Gastrocnemius medialis (tissue), 4 donors: ENCODE measurements around the gene OXA1L.

Experiments
- POLR2A ChIP-seq, 2 donors: fragments of 450-650 bp; IDR thresholded peaks; one replicate each; pipeline ENCODE4 v1.6.1; 2017; ENCODE audit warnings: antibody characterized with exemption in 2 of 2, mild to moderate bottlenecking in 2 of 2, moderate library complexity in 2 of 2
- TF ChIP-seq, protein P1 (sequence below), 5 experiments: fragments of 450-650 bp in 3 of 5; fragments of 200-600 bp in 2 of 5; sonication (generic) in 2 of 5; IDR thresholded peaks in 4 of 5; conservative IDR thresholded peaks in 1 of 5; 1 replicate in 4 of 5; 2 replicates in 1 of 5; pipeline ENCODE4 v1.5.1; 2016 to 2019; ENCODE audit warnings: antibody characterized with exemption in 5 of 5, mild to moderate bottlenecking in 3 of 5, moderate library complexity in 3 of 5

DNA sequence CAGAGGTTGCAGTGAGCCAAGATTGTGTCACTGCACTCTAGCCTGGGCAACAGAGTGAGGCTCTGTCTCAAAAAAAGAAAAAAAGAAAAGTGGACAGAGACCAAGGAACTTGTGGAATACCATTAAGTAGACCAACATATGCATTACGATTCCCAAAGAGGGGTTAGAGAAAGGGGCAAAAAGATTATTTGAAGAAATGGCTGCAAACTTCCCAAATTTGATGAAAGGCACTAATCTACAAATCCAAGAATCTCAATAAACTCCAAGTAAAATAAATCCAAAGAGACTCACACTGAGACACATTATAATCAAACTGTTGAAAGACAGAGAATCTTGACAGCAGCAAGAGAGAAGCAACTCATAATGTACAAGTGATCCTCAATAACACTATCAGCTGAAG, 4.8 kb upstream of the OXA1L start:
- no peak for TF ChIP-seq POLR2A (IDR thresholded peaks at IDR 0.05)
- TF ChIP-seq, protein P1, sequence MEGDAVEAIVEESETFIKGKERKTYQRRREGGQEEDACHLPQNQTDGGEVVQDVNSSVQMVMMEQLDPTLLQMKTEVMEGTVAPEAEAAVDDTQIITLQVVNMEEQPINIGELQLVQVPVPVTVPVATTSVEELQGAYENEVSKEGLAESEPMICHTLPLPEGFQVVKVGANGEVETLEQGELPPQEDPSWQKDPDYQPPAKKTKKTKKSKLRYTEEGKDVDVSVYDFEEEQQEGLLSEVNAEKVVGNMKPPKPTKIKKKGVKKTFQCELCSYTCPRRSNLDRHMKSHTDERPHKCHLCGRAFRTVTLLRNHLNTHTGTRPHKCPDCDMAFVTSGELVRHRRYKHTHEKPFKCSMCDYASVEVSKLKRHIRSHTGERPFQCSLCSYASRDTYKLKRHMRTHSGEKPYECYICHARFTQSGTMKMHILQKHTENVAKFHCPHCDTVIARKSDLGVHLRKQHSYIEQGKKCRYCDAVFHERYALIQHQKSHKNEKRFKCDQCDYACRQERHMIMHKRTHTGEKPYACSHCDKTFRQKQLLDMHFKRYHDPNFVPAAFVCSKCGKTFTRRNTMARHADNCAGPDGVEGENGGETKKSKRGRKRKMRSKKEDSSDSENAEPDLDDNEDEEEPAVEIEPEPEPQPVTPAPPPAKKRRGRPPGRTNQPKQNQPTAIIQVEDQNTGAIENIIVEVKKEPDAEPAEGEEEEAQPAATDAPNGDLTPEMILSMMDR (IDR thresholded peaks at IDR 0.05 in 4 of 5, conservative IDR thresholded peaks at IDR 0.05 in 1 of 5) = no peak
